ENCODE measurements around the gene PLTP. TPM values are rescaled to one million over a fixed set of nuclear protein-coding genes. Genes with fewer than 3 reads are reported as not detected.
A peak's percentile ranks its signal among the peaks of the same experiment; 100 is the strongest.
"Not testable (repeated sequence)": the region's sequence is repeated elsewhere in the genome, so short reads cannot be mapped to it uniquely, and the experiment has no call there.

The PLTP gene
- total RNA-seq, 2 experiments from 2014 or later: 2.8 to 3.1 TPM

GRCh38 chr20:45910670-45911485 is 1.1 kb downstream of the PLTP start:
- Mint-ChIP-seq H3K9me3 (no peaks in the 10 kb centered on the region), H3K4me3 (peak overlapping the region; percentile 64), H3K36me3 (ENCODE audit: low read depth) (no peaks in the 10 kb centered on the region), H3K27ac (peak overlapping the region; percentile 43), H3K4me1 (peaks cover 19% of the 10 kb centered on the region), H3K27me3 (peaks cover 17% of the 10 kb centered on the region)
- POLR2A ChIA-PET: interaction anchor here (0.8 to 2.3 kb wide), 5 partner anchors 9 to 98 kb away, joined by 3 to 16 read pairs (median 4); partner anchors contain the start of genes PCIF1, UBE2C and ZSWIM1
- DNase-seq: peak; percentile 92
- CTCF ChIA-PET: interaction anchor here (0.7 kb wide), 1 partner anchor 76 kb away, joined by 3 read pairs; no protein-coding TSS in a partner anchor

- H3K4me3 Mint-ChIP-seq: peak overlapping the region; percentile 64
- H3K27ac Mint-ChIP-seq: no peak overlapping the region
- peaks cover 17% of the 10 kb centered on the region for H3K27me3 Mint-ChIP-seq
- peaks cover 19% of the 10 kb centered on the region for H3K4me1 Mint-ChIP-seq
- H3K36me3 Mint-ChIP-seq (ENCODE audit: low read depth): no peaks in the 10 kb centered on the region
- POLR2A ChIA-PET: interaction anchor here (0.8 to 2.3 kb wide), 6 partner anchors 8 to 97 kb away, joined by 3 to 16 read pairs (median 5); partner anchors contain the start of genes CTSA, NEURL2, PCIF1 and UBE2C
- CTCF ChIA-PET: interaction anchor here (0.6 to 1.5 kb wide), 4 partner anchors 60 to 616 kb away, joined by 3 to 5 read pairs (median 3); no protein-coding TSS in a partner anchor
- H3K9me3 Mint-ChIP-seq: no peaks in the 10 kb centered on the region
- no peak for DNase-seq
These were observed 1.9 kb downstream of the PLTP start for GRCh38 chr20:45909817-45910669.

- CTCF ChIA-PET: interaction anchor here (0.7 to 1.5 kb wide), 4 partner anchors 20 to 615 kb away, joined by 3 to 5 read pairs (median 4); no protein-coding TSS in a partner anchor
- H3K36me3 Mint-ChIP-seq (ENCODE audit: low read depth): no peaks in the 10 kb centered on the region
- H3K4me3 Mint-ChIP-seq: no peak overlapping the region
- no peak overlapping the region for H3K27ac Mint-ChIP-seq
- POLR2A ChIA-PET: interaction anchor here (1.0 to 2.3 kb wide), 4 partner anchors 8 to 28 kb away, joined by 3 to 16 read pairs (median 6); partner anchors contain the start of genes CTSA, NEURL2, PCIF1 and ZSWIM1
- H3K27me3 Mint-ChIP-seq: peaks cover 14% of the 10 kb centered on the region
- peaks cover 17% of the 10 kb centered on the region for H3K4me1 Mint-ChIP-seq
- no peaks in the 10 kb centered on the region for H3K9me3 Mint-ChIP-seq
- DNase-seq: no peak
These were observed 2.6 kb downstream of the PLTP start for GRCh38 chr20:45909336-45909808.

- peaks cover 9% of the 10 kb centered on the region for H3K27me3 Mint-ChIP-seq
- H3K9me3 Mint-ChIP-seq: no peaks in the 10 kb centered on the region
- no peak overlapping the region for H3K4me3 Mint-ChIP-seq
- no peak overlapping the region for H3K27ac Mint-ChIP-seq
- H3K36me3 Mint-ChIP-seq (ENCODE audit: low read depth): no peaks in the 10 kb centered on the region
- POLR2A ChIA-PET: no interaction called here
- no peak for DNase-seq
- peaks cover 16% of the 10 kb centered on the region for H3K4me1 Mint-ChIP-seq
- CTCF ChIA-PET: no interaction called here
These were observed 3.9 kb downstream of the PLTP start for GRCh38 chr20:45908084-45908483.

- ChIA-PET CTCF (no interaction called here), POLR2A (interaction anchor here (1.0 to 1.5 kb wide), 2 partner anchors 15 to 83 kb away, joined by 3 read pairs; no protein-coding TSS in a partner anchor)
- Mint-ChIP-seq H3K27ac (no peak overlapping the region), H3K36me3 (ENCODE audit: low read depth) (no peaks in the 10 kb centered on the region), H3K4me3 (no peak overlapping the region), H3K4me1 (peaks cover 15% of the 10 kb centered on the region), H3K9me3 (no peaks in the 10 kb centered on the region), H3K27me3 (peaks cover 6% of the 10 kb centered on the region)
- DNase-seq: no peak
These were observed 4.6 kb downstream of the PLTP start for GRCh38 chr20:45907219-45907948.

- no peaks in the 10 kb centered on the region for H3K27me3 Mint-ChIP-seq
These were observed 6.4 kb downstream of the PLTP start for GRCh38 chr20:45905505-45906079.

GRCh38 chr20:45904583-45905504 is 7.1 kb downstream of the PLTP start:
- H3K4me3 Mint-ChIP-seq: no peak overlapping the region
- no peaks in the 10 kb centered on the region for H3K9me3 Mint-ChIP-seq
- no peaks in the 10 kb centered on the region for H3K36me3 Mint-ChIP-seq (ENCODE audit: low read depth)
- CTCF ChIA-PET: no interaction called here
- no peak for DNase-seq
- no peaks in the 10 kb centered on the region for H3K4me1 Mint-ChIP-seq
- no peak overlapping the region for H3K27ac Mint-ChIP-seq
- no peaks in the 10 kb centered on the region for H3K27me3 Mint-ChIP-seq
- POLR2A ChIA-PET: interaction anchor here (0.7 to 1.3 kb wide), 8 partner anchors 8 to 66 kb away, joined by 3 to 4 read pairs (median 3); no protein-coding TSS in a partner anchor

More at GRCh38 chr20:45905505-45906079, 6.4 kb downstream of the PLTP start:
- CTCF ChIA-PET: no interaction called here
- H3K27ac Mint-ChIP-seq: no peak overlapping the region
- no peaks in the 10 kb centered on the region for H3K9me3 Mint-ChIP-seq
- POLR2A ChIA-PET: interaction anchor here (0.7 to 1.3 kb wide), 7 partner anchors 8 to 65 kb away, joined by 3 to 4 read pairs (median 3); no protein-coding TSS in a partner anchor
- H3K4me1 Mint-ChIP-seq: peaks cover 1% of the 10 kb centered on the region
- no peak overlapping the region for H3K4me3 Mint-ChIP-seq
- DNase-seq: no peak
- no peaks in the 10 kb centered on the region for H3K36me3 Mint-ChIP-seq (ENCODE audit: low read depth)

- ChIA-PET POLR2A (interaction anchor here (0.9 to 1.3 kb wide), 2 partner anchors 8 to 44 kb away, joined by 3 read pairs; partner anchors contain the start of genes ACOT8 and ZSWIM3), CTCF (no interaction called here)
- Mint-ChIP-seq H3K27me3 (no peaks in the 10 kb centered on the region), H3K36me3 (ENCODE audit: low read depth) (peaks cover 4% of the 10 kb centered on the region), H3K27ac (no peak overlapping the region), H3K4me3 (no peak overlapping the region), H3K9me3 (no peaks in the 10 kb centered on the region), H3K4me1 (no peaks in the 10 kb centered on the region)
- no peak for DNase-seq
These were observed 9.7 kb downstream of the PLTP start for GRCh38 chr20:45902199-45902701.

GRCh38 chr20:45901332-45901731 is 10.6 kb downstream of the PLTP start:
- H3K36me3 Mint-ChIP-seq (ENCODE audit: low read depth); H3K27ac Mint-ChIP-seq; H3K4me3 Mint-ChIP-seq; H3K27me3 Mint-ChIP-seq; H3K4me1 Mint-ChIP-seq; DNase-seq; H3K9me3 Mint-ChIP-seq; CTCF ChIA-PET: not testable (repeated sequence)
- POLR2A ChIA-PET: interaction anchor here (0.9 to 1.3 kb wide), 2 partner anchors 9 to 44 kb away, joined by 3 read pairs; partner anchors contain the start of genes ACOT8 and ZSWIM3

GRCh38 chr20:45899046-45899835 is 12.7 kb downstream of the PLTP start:
- ChIA-PET CTCF (no interaction called here), POLR2A (interaction anchor here (1.7 kb wide), 1 partner anchor 18 kb away, joined by 4 read pairs; the partner anchor contains the start of gene ZSWIM1)

More at GRCh38 chr20:45899046-45899835, 12.7 kb downstream of the PLTP start:
- Mint-ChIP-seq H3K4me3 (no peak overlapping the region), H3K36me3 (ENCODE audit: low read depth) (peaks cover 7% of the 10 kb centered on the region), H3K27me3 (no peaks in the 10 kb centered on the region), H3K4me1 (no peaks in the 10 kb centered on the region), H3K27ac (no peak overlapping the region), H3K9me3 (no peaks in the 10 kb centered on the region)
- no peak for DNase-seq

Data from activated CD4-positive, alpha-beta memory T cell treated with anti-CD3 and anti-CD28 coated beads, Interleukin-2, amount 10 ng/mL, durations not matched to agents 7 days and 5 days (primary cell).